Fibroblast of mammary gland (primary cell): ENCODE data around the gene OR11H6.
A peak's percentile ranks its signal among the peaks of the same experiment; 100 is the strongest.
"Not testable (repeated sequence)": the region's sequence is repeated elsewhere in the genome, so short reads cannot be mapped to it uniquely, and the experiment has no call there.

Experiments used
- DNase-seq: peaks from one replicate; pipeline ENCODE4 v3.0.0-alpha.2; 2010; ENCODE audit warnings: low read depth
- H3K4me3 ChIP-seq: 2 replicates; pipeline ENCODE4 v1.5.1; 2011; ENCODE audit warnings: low read depth, mild to moderate bottlenecking, low read length, moderate library complexity; ENCODE audit not compliant: control insufficient read depth
- CTCF ChIP-seq: conservative IDR thresholded peaks from 2 replicates; pipeline ENCODE4 v1.5.1; 2011; ENCODE audit warnings: low read depth, low read length, inconsistent platforms; ENCODE audit not compliant: control insufficient read depth, insufficient read depth

Gene OR11H6

GRCh38 chr14:20198991-20199390 lies 24.5 kb upstream of the OR11H6 start:
- no peak for DNase-seq
- H3K4me3 ChIP-seq, result no peak overlapping the region
- no peak for TF ChIP-seq CTCF

- no peak for TF ChIP-seq CTCF
- DNase-seq, result no peak
- no peak overlapping the region for H3K4me3 ChIP-seq
Observed at GRCh38 chr14:20204721-20205120, 18.8 kb upstream of the OR11H6 start.

- no peak for DNase-seq
- no peak for TF ChIP-seq CTCF
- no peak overlapping the region for H3K4me3 ChIP-seq
Observed at GRCh38 chr14:20209595-20209994, 13.9 kb upstream of the OR11H6 start.

- H3K4me3 ChIP-seq, DNase-seq: not testable (repeated sequence)
Observed at GRCh38 chr14:20212406-20212805, 11.1 kb upstream of the OR11H6 start.

- no peak overlapping the region for H3K4me3 ChIP-seq
- DNase-seq, result no peak
- TF ChIP-seq CTCF, result no peak
Observed at GRCh38 chr14:20215196-20215595, 8.3 kb upstream of the OR11H6 start.

- peak; percentile 9 for DNase-seq
- no peak for TF ChIP-seq CTCF
Observed at GRCh38 chr14:20219033-20219432, 4.5 kb upstream of the OR11H6 start.

GRCh38 chr14:20228681-20229080 lies 5.2 kb downstream of the OR11H6 start, which contains the start of gene OR11H7:
OR11H7 (plus strand) TSS chr14:20228981.
- no peak within 1 kb of the TSS for H3K4me3 ChIP-seq
- DNase-seq, result no peak
- no peak for TF ChIP-seq CTCF

More at GRCh38 chr14:20219033-20219432, 4.5 kb upstream of the OR11H6 start:
- no peak overlapping the region for H3K4me3 ChIP-seq

GRCh38 chr14:20235415-20235814 lies 11.9 kb downstream of the OR11H6 start:
- not testable (repeated sequence) for H3K4me3 ChIP-seq, DNase-seq
